Esophagus muscularis mucosa (tissue), 4 donors: Measurements from ENCODE around the gene KAZN. TPM values are rescaled to one million over a fixed set of nuclear protein-coding genes. Genes with fewer than 3 reads are reported as not detected.

Experiments used
- DNase-seq: peaks from one replicate; pipeline ENCODE4 v3.0.0-alpha.2; 2017; ENCODE audit errors: extremely low spot score
- H3K27ac ChIP-seq, 4 donors: fragments of 200-600 bp; sonication (generic); replicated peaks in 1 of 4; 1 replicate in 3 of 4; 2 replicates in 1 of 4; pipeline ENCODE4 v1.5.1; 2016 to 2019; ENCODE audit warnings: mild to moderate bottlenecking in 1 of 4
- H3K27me3 ChIP-seq, 4 donors: fragments of 200-600 bp; sonication (generic); one replicate each; pipeline versions ENCODE4 v1.5.1 to v1.6.0; 2016 to 2019
- H3K36me3 ChIP-seq, 4 donors: fragments of 200-600 bp; sonication (generic); one replicate each; pipeline ENCODE4 v1.5.1; 2016 to 2019
- H3K4me1 ChIP-seq, 4 donors: fragments of 200-600 bp; sonication (generic); one replicate each; pipeline ENCODE4 v1.5.1; 2016 to 2019
- H3K4me3 ChIP-seq, 4 donors: fragments of 200-600 bp; sonication (generic); 1 replicate in 2 of 4; 2 replicates in 2 of 4; pipeline ENCODE4 v1.5.1; 2016 to 2019; ENCODE audit warnings: mild to moderate bottlenecking in 4 of 4, moderate library complexity in 1 of 4
- H3K9me3 ChIP-seq, 4 donors: fragments of 200-600 bp; sonication (generic); 1 replicate in 3 of 4; 2 replicates in 1 of 4; pipeline ENCODE4 v1.5.1; 2016 to 2019
- CTCF ChIP-seq, 3 experiments: fragments of 200-600 bp in 2 of 3; fragments of 450-650 bp in 1 of 3; sonication (generic) in 2 of 3; IDR thresholded peaks; one replicate each; pipeline ENCODE4 v1.5.1; 2017 to 2019; ENCODE audit warnings: antibody characterized with exemption in 3 of 3, mild to moderate bottlenecking in 2 of 3, moderate library complexity in 1 of 3
- EP300 ChIP-seq: sonication (generic); formaldehyde crosslinking; IDR thresholded peaks from one replicate; pipeline ENCODE4 v1.6.1; 2017; ENCODE audit warnings: antibody characterized with exemption
- POLR2A ChIP-seq: fragments of 450-650 bp; IDR thresholded peaks from one replicate; pipeline ENCODE4 v1.6.1; 2017; ENCODE audit warnings: antibody characterized with exemption, moderate library complexity, mild to moderate bottlenecking, low read depth
- POLR2AphosphoS5 ChIP-seq, 2 donors: sonication (generic); formaldehyde crosslinking; IDR thresholded peaks; one replicate each; pipeline ENCODE4 v1.6.1; 2017; ENCODE audit warnings: antibody characterized with exemption in 2 of 2
- WGBS: methylation state at CpG from one replicate; pipeline ENCODE4 v1.1.5; 2018; 5-methylcytosine and 5-hydroxymethylcytosine counted together
- intact Hi-C: fragments of 100-400 bp; cut with DNase I; formaldehyde crosslinking; loops from one replicate; pipeline ENCODE4 v1.15.1; 2023
- total RNA-seq, 4 donors: library from RNA; depleted of rRNA; stranded (reverse); fragments of >200 nt; gene quantifications; one replicate each; pipeline versions ENCODE4 v1.1.0 to v1.2.1, GENCODE V29; 2016

The KAZN gene
- total RNA-seq, 4 donors from 2014 or later: 9.9 to 14.1 (median 11.9) TPM

DNA sequence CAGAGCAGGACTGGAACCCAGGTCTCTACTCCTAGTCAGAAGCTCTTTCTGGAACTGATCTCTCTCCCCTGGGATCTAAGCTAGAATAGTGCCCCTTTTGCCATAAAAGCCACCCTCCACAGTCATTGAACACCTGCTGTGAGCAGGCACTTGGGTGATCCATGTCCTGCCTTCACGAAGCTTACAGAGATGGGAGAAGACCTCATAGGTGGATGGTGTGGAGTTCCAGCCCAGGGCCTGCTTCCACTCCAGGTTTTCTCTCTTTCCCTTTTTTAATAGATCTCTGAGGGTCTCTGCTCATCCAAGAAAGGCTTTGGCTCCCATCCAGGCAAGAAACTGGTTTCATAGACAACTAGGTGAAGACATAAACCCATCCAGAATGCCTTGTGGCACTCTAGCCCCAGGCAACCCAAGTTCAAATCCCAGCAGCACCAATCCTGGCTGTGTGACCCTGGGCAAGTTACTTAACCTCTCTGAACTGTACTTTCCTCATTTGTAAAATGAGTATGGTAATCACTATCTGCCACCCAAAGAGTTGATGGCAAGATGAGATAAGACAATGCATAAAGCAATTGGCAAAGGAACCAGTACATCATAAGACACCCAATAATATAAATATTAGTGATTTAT is 508.7 kb downstream of the KAZN start:
- peaks cover 0 to 5% (median 5%) of the 10 kb centered on the region in 4 donors for H3K9me3 ChIP-seq
- H3K36me3 ChIP-seq: no peaks in the 10 kb centered on the region
- peaks cover 0 to 20% (median 0%) of the 10 kb centered on the region in 4 donors for H3K27me3 ChIP-seq
- 71% methylated on average over 1 of the region's 1 CpG for WGBS
- TF ChIP-seq POLR2AphosphoS5 (IDR thresholded peaks at IDR 0.05) (no peak), POLR2A (no peak), CTCF (IDR thresholded peaks at IDR 0.05) (no peak), EP300 (no peak)
- no peak overlapping the region for H3K27ac ChIP-seq
- no peak overlapping the region for H3K4me3 ChIP-seq
- DNase-seq: no peak
- H3K4me1 ChIP-seq: no peaks in the 10 kb centered on the region
- intact Hi-C loops: no loop called here

DNA sequence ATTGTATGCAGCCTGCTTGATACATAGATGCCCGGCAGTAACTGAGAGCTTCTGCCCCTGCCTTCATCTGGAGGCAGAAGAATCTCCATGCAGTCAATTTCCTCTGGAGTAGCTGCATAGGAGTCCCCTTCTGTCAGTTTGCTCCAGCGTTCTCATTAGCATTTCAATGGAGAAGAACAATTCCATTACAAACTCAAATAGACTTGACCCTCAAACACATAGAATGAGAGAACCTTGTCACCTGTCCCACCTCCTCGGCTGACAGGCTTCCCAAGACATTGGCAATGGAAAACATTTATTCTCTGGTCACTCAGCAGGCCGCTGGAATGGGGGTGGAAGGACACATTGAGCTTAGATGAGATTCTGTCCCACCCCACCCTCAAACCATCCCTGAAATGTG is 509.4 kb downstream of the KAZN start:
- no peak for DNase-seq
- no peaks in the 10 kb centered on the region for H3K36me3 ChIP-seq
- no peak overlapping the region for H3K4me3 ChIP-seq
- intact Hi-C loops: no loop called here
- H3K4me1 ChIP-seq: no peaks in the 10 kb centered on the region
- H3K27ac ChIP-seq: no peak overlapping the region
- peaks cover 0 to 5% (median 5%) of the 10 kb centered on the region in 4 donors for H3K9me3 ChIP-seq
- no peak for TF ChIP-seq CTCF (IDR thresholded peaks at IDR 0.05)
- no peak for TF ChIP-seq POLR2A
- no peak for TF ChIP-seq EP300
- TF ChIP-seq POLR2AphosphoS5 (IDR thresholded peaks at IDR 0.05): no peak
- 69% methylated on average over 4 of the region's 4 CpGs for WGBS
- H3K27me3 ChIP-seq: peaks cover 0 to 13% (median 0%) of the 10 kb centered on the region in 4 donors

DNA sequence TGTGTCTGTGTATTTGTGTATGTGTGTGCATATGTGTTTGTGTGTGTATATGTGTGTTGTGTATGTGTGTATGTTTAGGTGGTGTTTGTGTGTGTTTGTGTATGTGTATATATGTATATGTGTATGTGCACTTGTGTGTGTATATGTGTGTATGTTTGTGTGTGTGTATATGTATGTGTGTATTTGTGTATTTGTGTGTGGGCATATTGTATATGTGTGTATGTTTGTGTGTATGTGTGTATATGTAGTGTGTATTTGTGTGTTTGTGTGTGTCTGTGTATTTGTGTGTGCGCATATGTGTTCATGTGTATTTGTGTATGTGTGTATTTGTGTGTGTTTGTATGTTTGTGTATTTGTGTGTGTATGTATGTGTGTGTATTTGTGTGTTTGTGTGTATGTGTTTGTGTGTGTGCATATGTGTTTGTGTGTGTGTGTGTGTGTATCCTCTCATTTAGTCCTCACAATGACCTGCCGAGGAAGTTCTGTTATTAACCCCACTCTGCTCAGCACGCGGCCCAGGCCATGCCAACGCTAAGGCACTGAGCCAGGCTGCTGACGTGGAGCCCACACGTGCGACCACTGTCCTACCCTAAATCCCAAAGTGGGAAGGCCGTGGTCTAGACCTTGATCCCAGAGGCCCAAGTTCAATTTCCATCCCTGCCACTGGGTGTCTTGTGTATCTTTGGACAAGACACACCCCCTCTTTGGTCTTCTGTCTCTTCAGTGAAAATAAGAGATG is 511.8 kb downstream of the KAZN start:
- H3K9me3 ChIP-seq: no peaks in the 10 kb centered on the region
- H3K4me3 ChIP-seq: no peak overlapping the region
- 93% methylated on average over 1 of the region's 9 CpGs for WGBS
- peaks cover 0 to 8% (median 0%) of the 10 kb centered on the region in 4 donors for H3K27me3 ChIP-seq
- DNase-seq: no peak
- TF ChIP-seq POLR2AphosphoS5 (IDR thresholded peaks at IDR 0.05): no peak
- no peak for TF ChIP-seq POLR2A
- no peak for TF ChIP-seq EP300
- TF ChIP-seq CTCF (IDR thresholded peaks at IDR 0.05): no peak
- no peaks in the 10 kb centered on the region for H3K4me1 ChIP-seq
- no peaks in the 10 kb centered on the region for H3K36me3 ChIP-seq
- intact Hi-C loops: no loop called here
- no peak overlapping the region for H3K27ac ChIP-seq

GRCh38 chr1:15110867-15111230 is 512.4 kb downstream of the KAZN start:
- intact Hi-C loops: no loop called here
- no peaks in the 10 kb centered on the region for H3K36me3 ChIP-seq
- H3K4me1 ChIP-seq: no peaks in the 10 kb centered on the region
- peaks cover 0 to 8% (median 0%) of the 10 kb centered on the region in 4 donors for H3K27me3 ChIP-seq
- no peaks in the 10 kb centered on the region for H3K9me3 ChIP-seq
- H3K4me3 ChIP-seq: no peak overlapping the region
- no peak for TF ChIP-seq POLR2A
- no peak for TF ChIP-seq CTCF (IDR thresholded peaks at IDR 0.05)
- TF ChIP-seq POLR2AphosphoS5 (IDR thresholded peaks at IDR 0.05): no peak
- TF ChIP-seq EP300: no peak
- H3K27ac ChIP-seq: no peak overlapping the region
- no peak for DNase-seq
- 86% methylated on average over 2 of the region's 2 CpGs for WGBS
